Brain microvascular endothelial cell (primary cell): Measurements from ENCODE around the gene LMNB1.

Source experiments
- DNase-seq: peaks from one replicate; pipeline ENCODE4 v3.0.0-alpha.2; 2020
- H3K27ac ChIP-seq: fragments of 250-450 bp; sonication (Bioruptor Pico); 2 replicates; pipeline ENCODE4 v1.5.1; 2020; ENCODE audit warnings: mild to moderate bottlenecking, moderate library complexity
- H3K27me3 ChIP-seq: fragments of 250-450 bp; sonication (Bioruptor Pico); replicated peaks from 2 replicates; pipeline ENCODE4 v1.5.1; 2020; ENCODE audit warnings: mild to moderate bottlenecking
- H3K36me3 ChIP-seq: fragments of 250-450 bp; sonication (Bioruptor Pico); replicated peaks from 2 replicates; pipeline ENCODE4 v1.5.1; 2020; ENCODE audit warnings: mild to moderate bottlenecking
- H3K4me3 ChIP-seq: 2 replicates; pipeline ENCODE4 v1.5.1; 2011; ENCODE audit warnings: low read depth, mild to moderate bottlenecking, control low read depth, low read length, moderate library complexity
- CTCF ChIP-seq: IDR thresholded peaks from 2 replicates; pipeline ENCODE4 v1.5.1; 2011; ENCODE audit warnings: low read depth, mild to moderate bottlenecking, moderate library complexity, low read length, control low read depth, inconsistent platforms; ENCODE audit errors: missing control alignments
- in situ Hi-C: cut with HindIII; loops from 2 replicates; pipeline ENCODE4 v1.10.0; 2017; ENCODE audit warnings: low sequenced_read_pairs, low pct_ligation_motif_present

The LMNB1 gene

GRCh38 chr5:126855266-126855665 is 78.3 kb downstream of the LMNB1 start:
- no peaks in the 10 kb centered on the region for H3K27me3 ChIP-seq
- H3K36me3 ChIP-seq: no peaks in the 10 kb centered on the region
- no peak for TF ChIP-seq CTCF
- in situ Hi-C loops: no loop called here
- no peak overlapping the region for H3K27ac ChIP-seq
- H3K4me3 ChIP-seq: no peak overlapping the region
- DNase-seq: peak; percentile 42

GRCh38 chr5:126857472-126858410 is 80.8 kb downstream of the LMNB1 start:
- Histone ChIP-seq H3K27me3 (no peaks in the 10 kb centered on the region), H3K4me3 (no peak overlapping the region), H3K27ac (no peak overlapping the region), H3K36me3 (no peaks in the 10 kb centered on the region)
- TF ChIP-seq CTCF: no peak
- DNase-seq: no peak
- in situ Hi-C loops: no loop called here

GRCh38 chr5:126858441-126858840 is 81.5 kb downstream of the LMNB1 start:
- DNase-seq: no peak
- Histone ChIP-seq H3K27ac (no peak overlapping the region), H3K27me3 (no peaks in the 10 kb centered on the region), H3K36me3 (no peaks in the 10 kb centered on the region), H3K4me3 (no peak overlapping the region)
- no peak for TF ChIP-seq CTCF
- in situ Hi-C loops: no loop called here

GRCh38 chr5:126863402-126863801 is 86.5 kb downstream of the LMNB1 start:
- no peaks in the 10 kb centered on the region for H3K27me3 ChIP-seq
- TF ChIP-seq CTCF: no peak
- H3K36me3 ChIP-seq: no peaks in the 10 kb centered on the region
- in situ Hi-C loops: no loop called here
- H3K27ac ChIP-seq: no peak overlapping the region
- no peak overlapping the region for H3K4me3 ChIP-seq
- DNase-seq: no peak

- Histone ChIP-seq H3K36me3 (no peaks in the 10 kb centered on the region), H3K27me3 (no peaks in the 10 kb centered on the region), H3K4me3 (no peak overlapping the region), H3K27ac (no peak overlapping the region)
- TF ChIP-seq CTCF: no peak
- no peak for DNase-seq
- in situ Hi-C loops: no loop called here
Observed at GRCh38 chr5:126864042-126864688, 87.2 kb downstream of the LMNB1 start.
